HEK293 (cell line): ENCODE measurements around the gene BTBD10.

Experiments used
- CTCF ChIA-PET: fragments of 350-600 bp; formaldehyde crosslinking; extraction: SDS; loops from one replicate; lab custom pipeline; 2021; ENCODE audit warnings: antibody characterized with exemption; lab: Yijun Ruan, JAX
- POLR2A ChIA-PET: fragments of 300-600 bp; formaldehyde crosslinking; extraction: SDS; loops from one replicate; lab custom pipeline; 2020; ENCODE audit warnings: antibody characterized with exemption, inconsistent platforms; lab: Yijun Ruan, JAX
- H3K27ac ChIP-seq: fragments of 200-500 bp; sonication (Bioruptor generic); 2 replicates; pipeline ENCODE4 v1.5.1; 2014; ENCODE audit warnings: low read depth, low read length, control low read depth, inconsistent platforms; ENCODE audit errors: extremely low read depth
- H3K36me3 ChIP-seq, 2 experiments: fragments of 200-500 bp in 1 of 2; sonication (Bioruptor generic) in 1 of 2; 1 replicate in 1 of 2; 2 replicates in 1 of 2; pipeline ENCODE4 v1.5.1; 2014 to 2017; ENCODE audit warnings: inconsistent platforms in 2 of 2, low read length in 2 of 2; ENCODE audit not compliant: control insufficient read depth in 2 of 2, insufficient read depth in 1 of 2
- H3K4me1 ChIP-seq: fragments of 200-500 bp; sonication (Bioruptor generic); 2 replicates; pipeline ENCODE4 v1.5.1; 2014; ENCODE audit warnings: mild to moderate bottlenecking, low read length, inconsistent platforms; ENCODE audit not compliant: control insufficient read depth, insufficient read depth
- H3K4me3 ChIP-seq: 2 replicates; pipeline ENCODE4 v1.5.1; 2011; ENCODE audit warnings: low read depth, mild to moderate bottlenecking, control low read depth, low read length, moderate library complexity
- H3K9me3 ChIP-seq: fragments of 200-500 bp; sonication (Bioruptor generic); 2 replicates; pipeline ENCODE4 v1.5.1; 2014; ENCODE audit warnings: low read depth, low read length, inconsistent platforms; ENCODE audit not compliant: control insufficient read depth, insufficient read depth
- GFI1B ChIP-seq: fragments of 450-650 bp; formaldehyde crosslinking; IDR thresholded peaks from 2 replicates; pipeline ENCODE4 v1.5.1; 2016; ENCODE audit warnings: missing biosample characterization, missing genetic modification characterization
- HOXC10 ChIP-seq: sonication (generic); formaldehyde crosslinking; IDR thresholded peaks from 2 replicates; pipeline ENCODE4 v1.8.1; 2023; ENCODE audit warnings: mild to moderate bottlenecking, missing genetic modification reagents
- KLF16 ChIP-seq: fragments of 450-650 bp; formaldehyde crosslinking; IDR thresholded peaks from 2 replicates; pipeline ENCODE4 v1.5.1; 2017; ENCODE audit warnings: missing biosample characterization, missing genetic modification characterization
- KLF8 ChIP-seq: fragments of 450-650 bp; formaldehyde crosslinking; IDR thresholded peaks from 2 replicates; pipeline ENCODE4 v1.5.1; 2016; ENCODE audit warnings: missing biosample characterization, missing genetic modification characterization
- PRDM1 ChIP-seq: fragments of 450-650 bp; formaldehyde crosslinking; IDR thresholded peaks from 2 replicates; pipeline ENCODE4; 2016; ENCODE audit warnings: missing biosample characterization, missing genetic modification characterization
- SALL2 ChIP-seq: fragments of 450-650 bp; formaldehyde crosslinking; IDR thresholded peaks from 2 replicates; pipeline ENCODE4 v1.5.0; 2017; ENCODE audit warnings: missing biosample characterization, mild to moderate bottlenecking, missing genetic modification characterization, borderline replicate concordance
- TRIM28 ChIP-seq: IDR thresholded peaks from 2 replicates; pipeline ENCODE4 v1.6.1; 2011; ENCODE audit warnings: low read length, control low read depth, borderline replicate concordance
- WT1 ChIP-seq: fragments of 450-650 bp; formaldehyde crosslinking; IDR thresholded peaks from 2 replicates; pipeline ENCODE4 v1.5.1; 2016; ENCODE audit warnings: missing biosample characterization, missing genetic modification characterization
- YY2 ChIP-seq: fragments of 450-650 bp; formaldehyde crosslinking; IDR thresholded peaks from 2 replicates; pipeline ENCODE4 v1.5.1; 2016; ENCODE audit warnings: missing biosample characterization, missing genetic modification characterization
- ZBTB17 ChIP-seq: fragments of 450-650 bp; formaldehyde crosslinking; IDR thresholded peaks from 2 replicates; pipeline ENCODE4 v1.5.1; 2016; ENCODE audit warnings: missing biosample characterization, missing genetic modification characterization
- ZBTB8A ChIP-seq: fragments of 450-650 bp; formaldehyde crosslinking; IDR thresholded peaks from 2 replicates; pipeline ENCODE4 v1.5.1; 2016; ENCODE audit warnings: missing biosample characterization, missing genetic modification characterization
- ZEB2 ChIP-seq: fragments of 450-650 bp; formaldehyde crosslinking; IDR thresholded peaks from 2 replicates; pipeline ENCODE4 v1.5.1; 2016; ENCODE audit warnings: missing biosample characterization, missing genetic modification characterization
- ZFHX2 ChIP-seq: fragments of 450-650 bp; formaldehyde crosslinking; conservative IDR thresholded peaks from 2 replicates; pipeline ENCODE4 v1.5.1; 2016; ENCODE audit warnings: missing biosample characterization, missing genetic modification characterization
- ZFP41 ChIP-seq: fragments of 450-650 bp; formaldehyde crosslinking; IDR thresholded peaks from 2 replicates; pipeline ENCODE4 v1.5.1; 2016; ENCODE audit warnings: missing biosample characterization, missing genetic modification characterization, borderline replicate concordance
- ZNF10 ChIP-seq: fragments of 450-650 bp; formaldehyde crosslinking; IDR thresholded peaks from 2 replicates; pipeline ENCODE4 v1.5.1; 2017; ENCODE audit warnings: missing biosample characterization, missing genetic modification characterization
- ZNF121 ChIP-seq: fragments of 450-650 bp; formaldehyde crosslinking; IDR thresholded peaks from 2 replicates; pipeline ENCODE4 v1.5.1; 2016; ENCODE audit warnings: missing biosample characterization, missing genetic modification characterization
- ZNF157 ChIP-seq: fragments of 450-650 bp; formaldehyde crosslinking; IDR thresholded peaks from 2 replicates; pipeline ENCODE4 v1.5.1; 2016; ENCODE audit warnings: missing biosample characterization, missing genetic modification characterization
- ZNF214 ChIP-seq: fragments of 450-650 bp; formaldehyde crosslinking; IDR thresholded peaks from 2 replicates; pipeline ENCODE4 v1.5.1; 2017; ENCODE audit warnings: missing biosample characterization, mild to moderate bottlenecking, missing genetic modification characterization, borderline replicate concordance
- ZNF221 ChIP-seq: fragments of 450-650 bp; formaldehyde crosslinking; IDR thresholded peaks from 2 replicates; pipeline ENCODE4 v1.5.1; 2017; ENCODE audit warnings: missing biosample characterization, missing genetic modification characterization, borderline replicate concordance
- ZNF366 ChIP-seq: fragments of 450-650 bp; formaldehyde crosslinking; conservative IDR thresholded peaks from 2 replicates; pipeline ENCODE4 v1.5.1; 2016; ENCODE audit warnings: missing biosample characterization, missing genetic modification characterization
- ZNF426 ChIP-seq: fragments of 450-650 bp; formaldehyde crosslinking; IDR thresholded peaks from 2 replicates; pipeline ENCODE4 v1.5.1; 2017; ENCODE audit warnings: missing biosample characterization, missing genetic modification characterization, mild to moderate bottlenecking, inconsistent platforms, moderate library complexity
- ZNF529 ChIP-seq: fragments of 450-650 bp; formaldehyde crosslinking; IDR thresholded peaks from 2 replicates; pipeline ENCODE4 v1.5.1; 2017; ENCODE audit warnings: missing genetic modification characterization, missing biosample characterization; ENCODE audit not compliant: insufficient replicate concordance
- ZNF561 ChIP-seq: fragments of 450-650 bp; IDR thresholded peaks from 2 replicates; pipeline ENCODE4 v1.5.1; 2018; ENCODE audit warnings: missing biosample characterization, missing genetic modification characterization, borderline replicate concordance
- ZNF658 ChIP-seq: fragments of 450-650 bp; formaldehyde crosslinking; IDR thresholded peaks from 2 replicates; pipeline ENCODE4; 2016; ENCODE audit warnings: missing biosample characterization, missing genetic modification characterization
- ZNF664 ChIP-seq: fragments of 450-650 bp; formaldehyde crosslinking; IDR thresholded peaks from 2 replicates; pipeline ENCODE4 v1.5.1; 2016; ENCODE audit warnings: missing biosample characterization, missing genetic modification characterization
- ZNF670 ChIP-seq: fragments of 450-650 bp; formaldehyde crosslinking; IDR thresholded peaks from 2 replicates; pipeline ENCODE4 v1.5.1; 2016; ENCODE audit warnings: missing biosample characterization, missing genetic modification characterization, low read depth
- ZNF704 ChIP-seq: fragments of 450-650 bp; formaldehyde crosslinking; IDR thresholded peaks from 2 replicates; pipeline ENCODE4 v1.5.1; 2016; ENCODE audit warnings: missing biosample characterization, missing genetic modification characterization
- ZNF843 ChIP-seq: fragments of 450-650 bp; formaldehyde crosslinking; IDR thresholded peaks from 2 replicates; pipeline ENCODE4 v1.5.1; 2016; ENCODE audit warnings: missing biosample characterization, missing genetic modification characterization
- ZSCAN30 ChIP-seq: fragments of 450-650 bp; IDR thresholded peaks from 2 replicates; pipeline ENCODE4 v1.5.1; 2018; ENCODE audit warnings: missing biosample characterization, mild to moderate bottlenecking, missing genetic modification characterization, moderate library complexity
- ZXDB ChIP-seq: fragments of 450-650 bp; formaldehyde crosslinking; IDR thresholded peaks from 2 replicates; pipeline ENCODE4 v1.5.1; 2016; ENCODE audit warnings: missing biosample characterization, missing genetic modification characterization
- TF ChIP-seq, protein P1 (sequence below): sonication (generic); formaldehyde crosslinking; IDR thresholded peaks from 2 replicates; pipeline ENCODE4 v1.8.1; 2022; ENCODE audit warnings: mild to moderate bottlenecking, moderate library complexity, missing genetic modification reagents
- TF ChIP-seq, protein P2 (sequence below): fragments of 450-650 bp; formaldehyde crosslinking; IDR thresholded peaks from 2 replicates; pipeline ENCODE4 v1.5.1; 2016; ENCODE audit warnings: missing biosample characterization, missing genetic modification characterization
- TF ChIP-seq, protein P3 (sequence below): fragments of 450-650 bp; formaldehyde crosslinking; IDR thresholded peaks from 2 replicates; pipeline ENCODE4 v1.5.1; 2016; ENCODE audit warnings: missing biosample characterization, missing genetic modification characterization

BTBD10 gene

DNA sequence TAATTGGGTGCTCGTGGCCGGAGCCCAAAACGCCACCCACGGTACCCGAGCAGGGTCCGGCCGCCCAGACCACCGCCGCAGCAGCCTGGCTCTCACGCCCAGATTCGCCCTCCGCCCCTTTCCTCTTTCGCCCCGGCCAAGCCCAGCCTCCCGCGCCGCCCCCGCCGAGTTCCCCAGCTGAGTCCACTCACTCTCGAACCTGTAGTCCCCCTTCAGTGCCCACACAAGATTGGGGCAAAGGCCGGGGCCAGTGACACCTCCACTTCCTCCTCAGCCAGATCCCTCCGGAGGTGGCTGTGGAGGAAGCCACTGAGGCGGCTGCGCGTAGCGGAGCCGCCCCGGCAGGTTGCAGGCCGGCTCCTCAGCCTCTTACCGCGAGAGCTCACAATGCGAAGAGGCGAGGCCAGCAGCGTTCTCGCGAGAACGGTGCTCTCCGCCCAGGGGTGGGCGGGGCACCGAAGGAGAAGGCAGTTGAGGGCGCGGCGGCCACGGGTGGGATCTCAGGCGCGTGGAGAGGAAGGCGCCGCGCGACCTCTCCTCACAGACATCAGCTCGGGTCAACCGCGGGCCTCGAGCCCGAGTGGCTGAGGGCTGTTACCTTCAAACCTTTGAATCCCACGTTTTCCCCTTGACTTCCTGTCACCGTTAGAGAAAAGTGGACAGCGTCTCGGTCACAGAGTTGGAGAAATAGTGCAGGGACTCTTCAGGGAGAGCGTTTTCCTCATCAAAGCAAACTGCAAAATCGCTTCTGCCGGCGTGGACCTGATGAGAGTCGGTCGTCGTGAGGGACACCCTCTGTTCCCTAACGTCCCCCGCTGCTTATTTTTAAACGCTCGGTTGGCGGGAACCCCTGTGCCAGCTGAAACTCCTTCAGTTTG lies at the start of gene BTBD10:
TSS of gene BTBD10 (minus strand) at position 322 of the 878 bp plus-strand sequence. CDS start 18,098 bp downstream, outside the sequence.
- ChIA-PET CTCF (interaction anchor here (0.7 to 2.0 kb wide), 5 partner anchors 14 to 78 kb away, joined by 3 to 6 read pairs (median 4); no protein-coding TSS in a partner anchor), POLR2A (interaction anchor here (0.6 to 1.4 kb wide), 21 partner anchors 8 to 960 kb away, joined by 3 to 10 read pairs (median 4); partner anchors contain the start of gene FAR1)
- H3K4me3 ChIP-seq = peak within 1 kb of the TSS; percentile 99
- H3K4me1 ChIP-seq = no peaks in the 10 kb centered on the region
- peak within 1 kb of the TSS; percentile 38 for H3K27ac ChIP-seq
- H3K36me3 ChIP-seq = peaks cover 0 to 5% of the 10 kb centered on the region in 2 experiments; a peak in 1 of 3 replicates
- H3K9me3 ChIP-seq = no peaks in the 10 kb centered on the region
- TF ChIP-seq KLF16 (tag by site-specific recombination) (peak; percentile 95), SALL2 (tag by site-specific recombination) (no peak), PRDM1 (tag by site-specific recombination) (no peak), ZNF561 (tag by site-specific recombination) (no peak), ZNF426 (tag by site-specific recombination) (no peak), ZNF529 (tag by site-specific recombination) (no peak), YY2 (tag by site-specific recombination) (no peak), HOXC10 (CRISPR knock-in tag) (no peak), ZNF214 (no peak), ZNF658 (tag by site-specific recombination) (no peak), ZNF843 (tag by site-specific recombination) (no peak), ZBTB8A (tag by site-specific recombination) (peak; percentile 92), ZNF664 (no peak), ZNF10 (tag by site-specific recombination) (peak; percentile 73; the same call in 1 of the 2 replicates), KLF8 (peak; percentile 97), ZSCAN30 (tag by site-specific recombination) (0 out of 2 replicates have a peak, but pooled peaks have one; percentile 35), ZNF670 (no peak), WT1 (peak; percentile 17; the same call in 1 of the 2 replicates), ZNF366 (tag by site-specific recombination) (no peak), ZFHX2 (tag by site-specific recombination) (peak; percentile 91), ZXDB (peak; percentile 77), ZNF157 (no peak), TRIM28 (peak; percentile 26; the same call in 1 of the 2 replicates), ZBTB17 (tag by site-specific recombination) (peak; percentile 43; the same call in 1 of the 2 replicates), ZNF121 (tag by site-specific recombination) (no peak), ZNF221 (tag by site-specific recombination) (no peak), ZEB2 (tag by site-specific recombination) (no peak), ZFP41 (tag by site-specific recombination) (no peak), GFI1B (tag by site-specific recombination) (no peak), ZNF704 (tag by site-specific recombination) (no peak)
- TF ChIP-seq, protein P1, sequence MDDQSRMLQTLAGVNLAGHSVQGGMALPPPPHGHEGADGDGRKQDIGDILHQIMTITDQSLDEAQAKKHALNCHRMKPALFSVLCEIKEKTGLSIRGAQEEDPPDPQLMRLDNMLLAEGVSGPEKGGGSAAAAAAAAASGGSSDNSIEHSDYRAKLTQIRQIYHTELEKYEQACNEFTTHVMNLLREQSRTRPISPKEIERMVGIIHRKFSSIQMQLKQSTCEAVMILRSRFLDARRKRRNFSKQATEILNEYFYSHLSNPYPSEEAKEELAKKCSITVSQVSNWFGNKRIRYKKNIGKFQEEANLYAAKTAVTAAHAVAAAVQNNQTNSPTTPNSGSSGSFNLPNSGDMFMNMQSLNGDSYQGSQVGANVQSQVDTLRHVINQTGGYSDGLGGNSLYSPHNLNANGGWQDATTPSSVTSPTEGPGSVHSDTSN (CRISPR knock-in tag) = peak; percentile 76; the same call in 1 of the 2 replicates
- TF ChIP-seq, protein P2, sequence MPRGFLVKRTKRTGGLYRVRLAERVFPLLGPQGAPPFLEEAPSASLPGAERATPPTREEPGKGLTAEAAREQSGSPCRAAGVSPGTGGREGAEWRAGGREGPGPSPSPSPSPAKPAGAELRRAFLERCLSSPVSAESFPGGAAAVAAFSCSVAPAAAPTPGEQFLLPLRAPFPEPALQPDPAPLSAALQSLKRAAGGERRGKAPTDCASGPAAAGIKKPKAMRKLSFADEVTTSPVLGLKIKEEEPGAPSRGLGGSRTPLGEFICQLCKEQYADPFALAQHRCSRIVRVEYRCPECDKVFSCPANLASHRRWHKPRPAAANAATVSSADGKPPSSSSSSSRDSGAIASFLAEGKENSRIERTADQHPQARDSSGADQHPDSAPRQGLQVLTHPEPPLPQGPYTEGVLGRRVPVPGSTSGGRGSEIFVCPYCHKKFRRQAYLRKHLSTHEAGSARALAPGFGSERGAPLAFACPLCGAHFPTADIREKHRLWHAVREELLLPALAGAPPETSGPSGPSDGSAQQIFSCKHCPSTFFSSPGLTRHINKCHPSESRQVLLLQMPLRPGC (tag by site-specific recombination) = no peak; the same call in 1 of the 2 replicates
- TF ChIP-seq, protein P3, sequence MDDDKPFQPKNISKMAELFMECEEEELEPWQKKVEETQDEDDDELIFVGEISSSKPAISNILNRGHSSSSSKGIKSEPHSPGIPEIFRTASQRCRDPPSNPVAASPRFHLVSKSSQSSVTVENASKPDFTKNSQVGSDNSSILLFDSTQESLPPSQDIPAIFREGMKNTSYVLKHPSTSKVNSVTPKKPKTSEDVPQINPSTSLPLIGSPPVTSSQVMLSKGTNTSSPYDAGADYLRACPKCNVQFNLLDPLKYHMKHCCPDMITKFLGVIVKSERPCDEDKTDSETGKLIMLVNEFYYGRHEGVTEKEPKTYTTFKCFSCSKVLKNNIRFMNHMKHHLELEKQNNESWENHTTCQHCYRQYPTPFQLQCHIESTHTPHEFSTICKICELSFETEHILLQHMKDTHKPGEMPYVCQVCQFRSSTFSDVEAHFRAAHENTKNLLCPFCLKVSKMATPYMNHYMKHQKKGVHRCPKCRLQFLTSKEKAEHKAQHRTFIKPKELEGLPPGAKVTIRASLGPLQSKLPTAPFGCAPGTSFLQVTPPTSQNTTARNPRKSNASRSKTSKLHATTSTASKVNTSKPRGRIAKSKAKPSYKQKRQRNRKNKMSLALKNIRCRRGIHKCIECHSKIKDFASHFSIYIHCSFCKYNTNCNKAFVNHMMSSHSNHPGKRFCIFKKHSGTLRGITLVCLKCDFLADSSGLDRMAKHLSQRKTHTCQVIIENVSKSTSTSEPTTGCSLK (tag by site-specific recombination) = no peak
